Mucosa of rectum (tissue), 2 donors: ENCODE measurements around the gene TELO2.
"Not testable (repeated sequence)": the region's sequence is repeated elsewhere in the genome, so short reads cannot be mapped to it uniquely, and the experiment has no call there.

Source experiments
- H3K27ac ChIP-seq, 2 donors: one replicate each; pipeline ENCODE4 v1.7.0; 2013; ENCODE audit warnings: inconsistent platforms in 2 of 2, low read depth in 2 of 2, low read length in 2 of 2
- H3K27me3 ChIP-seq, 2 donors: one replicate each; pipeline ENCODE4 v1.7.0; 2013; ENCODE audit warnings: low read length in 2 of 2; ENCODE audit not compliant: control insufficient read depth in 2 of 2, insufficient read depth in 2 of 2
- H3K36me3 ChIP-seq, 2 donors: one replicate each; pipeline ENCODE4 v1.7.0; 2013; ENCODE audit warnings: low read length in 2 of 2; ENCODE audit not compliant: control insufficient read depth in 2 of 2, insufficient read depth in 2 of 2
- H3K4me1 ChIP-seq, 2 donors: one replicate each; pipeline ENCODE4 v1.7.0; 2013; ENCODE audit warnings: low read length in 2 of 2, mild to moderate bottlenecking in 1 of 2; ENCODE audit not compliant: control insufficient read depth in 2 of 2, insufficient read depth in 2 of 2
- H3K4me3 ChIP-seq, 2 donors: one replicate each; pipeline ENCODE4 v1.7.0; 2013; ENCODE audit warnings: low read length in 2 of 2
- H3K9ac ChIP-seq, 2 donors: one replicate each; pipeline ENCODE4 v1.7.0; 2013; ENCODE audit warnings: low read length in 2 of 2, low read depth in 1 of 2, mild to moderate bottlenecking in 1 of 2
- H3K9me3 ChIP-seq, 2 donors: one replicate each; pipeline ENCODE4 v1.7.0; 2013; ENCODE audit warnings: low read length in 2 of 2; ENCODE audit not compliant: control insufficient read depth in 2 of 2
- donor health status: healthy.
- donor health status: Normal muscosa, but diverticular disease.

Gene TELO2

GRCh38 chr16:1466054-1466453 is 27.1 kb upstream of the TELO2 start:
- H3K27ac ChIP-seq = no peak overlapping the region
- no peak overlapping the region for H3K9ac ChIP-seq
- H3K36me3 ChIP-seq = peaks cover under 1 to 9% of the 10 kb centered on the region in 2 donors
- H3K4me3 ChIP-seq = no peak overlapping the region
- no peaks in the 10 kb centered on the region for H3K27me3 ChIP-seq
- no peaks in the 10 kb centered on the region for H3K9me3 ChIP-seq
- peaks cover 0 to 2% of the 10 kb centered on the region in 2 donors for H3K4me1 ChIP-seq

- no peaks in the 10 kb centered on the region for H3K27me3 ChIP-seq
- H3K9ac ChIP-seq = no peak overlapping the region
- no peak overlapping the region for H3K4me3 ChIP-seq
- no peak overlapping the region for H3K27ac ChIP-seq
- H3K9me3 ChIP-seq = no peaks in the 10 kb centered on the region
- H3K36me3 ChIP-seq = peaks cover 0 to 4% of the 10 kb centered on the region in 2 donors
- H3K4me1 ChIP-seq = peaks cover 2 to 4% of the 10 kb centered on the region in 2 donors
Observed at GRCh38 chr16:1466968-1467521, 26.1 kb upstream of the TELO2 start.

- no peak overlapping the region for H3K9ac ChIP-seq
- no peak overlapping the region for H3K27ac ChIP-seq
- H3K36me3 ChIP-seq = peaks cover 0 to 3% of the 10 kb centered on the region in 2 donors
- H3K27me3 ChIP-seq = no peaks in the 10 kb centered on the region
- H3K4me3 ChIP-seq = no peak overlapping the region
- no peaks in the 10 kb centered on the region for H3K9me3 ChIP-seq
- peaks cover 3 to 4% of the 10 kb centered on the region in 2 donors for H3K4me1 ChIP-seq
Observed at GRCh38 chr16:1468426-1468810, 24.7 kb upstream of the TELO2 start.

DNA sequence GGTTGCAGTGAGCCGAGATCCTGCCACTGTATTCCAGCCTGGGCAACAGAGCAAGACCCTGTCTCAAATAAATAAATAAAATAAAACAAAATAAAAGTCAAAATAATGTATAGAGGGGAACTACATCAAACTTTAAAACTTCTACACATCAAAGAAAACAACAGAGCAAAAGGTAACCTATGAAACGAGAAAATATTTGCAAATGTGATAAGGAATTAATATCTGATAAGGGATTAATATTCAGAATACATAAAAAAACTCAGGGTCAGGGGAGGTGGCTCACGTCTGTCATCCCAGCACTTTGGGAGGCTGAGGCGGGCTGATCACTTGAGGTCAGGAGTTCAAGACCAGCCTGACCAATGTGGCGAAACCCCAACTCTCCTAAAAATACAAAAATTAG is 24.0 kb upstream of the TELO2 start:
- H3K9ac ChIP-seq, H3K9me3 ChIP-seq, H3K4me3 ChIP-seq, H3K36me3 ChIP-seq, H3K4me1 ChIP-seq, H3K27ac ChIP-seq, H3K27me3 ChIP-seq: not testable (repeated sequence)

GRCh38 chr16:1469693-1470201 is 23.4 kb upstream of the TELO2 start:
- H3K4me1 ChIP-seq = peaks cover 9 to 10% of the 10 kb centered on the region in 2 donors
- H3K27me3 ChIP-seq = no peaks in the 10 kb centered on the region
- no peaks in the 10 kb centered on the region for H3K36me3 ChIP-seq
- H3K27ac ChIP-seq = peak overlapping the region in 1 of 2 donors; percentile 63
- H3K9ac ChIP-seq = no peak overlapping the region
- H3K9me3 ChIP-seq = no peaks in the 10 kb centered on the region
- no peak overlapping the region for H3K4me3 ChIP-seq

GRCh38 chr16:1470481-1471251 is 22.5 kb upstream of the TELO2 start:
- Histone ChIP-seq H3K27ac (peak overlapping the region; percentile 11 to 63), H3K36me3 (no peaks in the 10 kb centered on the region), H3K27me3 (no peaks in the 10 kb centered on the region), H3K9ac (no peak overlapping the region), H3K9me3 (no peaks in the 10 kb centered on the region), H3K4me1 (peaks cover 13 to 14% of the 10 kb centered on the region in 2 donors), H3K4me3 (peak overlapping the region in 1 of 2 donors; percentile 13)

DNA sequence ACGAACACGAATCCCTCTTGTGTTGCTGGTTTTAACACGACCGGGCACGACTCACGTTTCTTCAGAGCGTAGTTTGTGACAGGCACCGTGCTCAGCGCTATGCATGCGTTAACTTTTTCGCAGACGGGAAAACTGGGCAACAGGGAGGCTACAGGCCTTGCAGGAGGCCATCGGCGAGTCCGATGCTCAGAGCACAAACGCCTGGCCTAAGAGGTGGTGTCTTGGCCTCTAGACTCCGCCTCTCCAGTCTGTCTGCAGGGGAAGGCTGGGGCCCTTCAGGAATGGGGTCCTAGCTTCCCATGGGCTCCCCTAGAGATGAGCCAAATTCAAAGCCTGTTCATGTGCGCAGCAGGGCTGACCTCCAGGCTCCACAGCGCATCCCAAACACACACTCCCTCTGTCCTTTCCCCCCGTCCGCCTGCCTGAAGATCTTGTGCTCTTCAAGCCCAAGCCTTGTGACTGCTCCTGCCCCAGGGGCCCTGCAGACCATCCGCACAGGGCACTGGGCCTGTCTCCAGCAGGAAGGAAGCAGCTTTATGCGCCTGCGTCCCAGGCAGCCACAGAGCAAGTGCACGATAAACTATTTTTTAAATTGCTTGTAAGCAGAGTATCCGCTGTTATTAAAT is 21.5 kb upstream of the TELO2 start:
- Histone ChIP-seq H3K27ac (peak overlapping the region in 1 of 2 donors; percentile 63), H3K36me3 (no peaks in the 10 kb centered on the region), H3K9me3 (no peaks in the 10 kb centered on the region), H3K4me1 (peaks cover 15 to 16% of the 10 kb centered on the region in 2 donors), H3K4me3 (no peak overlapping the region), H3K9ac (no peak overlapping the region), H3K27me3 (no peaks in the 10 kb centered on the region)

GRCh38 chr16:1472974-1473373 is 20.2 kb upstream of the TELO2 start:
- H3K36me3 ChIP-seq = no peaks in the 10 kb centered on the region
- no peak overlapping the region for H3K4me3 ChIP-seq
- peak overlapping the region in 1 of 2 donors; percentile 32 for H3K9ac ChIP-seq
- H3K27ac ChIP-seq = no peak overlapping the region
- no peaks in the 10 kb centered on the region for H3K27me3 ChIP-seq
- H3K9me3 ChIP-seq = no peaks in the 10 kb centered on the region
- H3K4me1 ChIP-seq = peaks cover 15 to 16% of the 10 kb centered on the region in 2 donors

- H3K27ac ChIP-seq = peak overlapping the region; percentile 61 to 77
- H3K4me1 ChIP-seq = peaks cover 15 to 16% of the 10 kb centered on the region in 2 donors
Observed at GRCh38 chr16:1474082-1474795, 18.9 kb upstream of the TELO2 start.

More at GRCh38 chr16:1474082-1474795, 18.9 kb upstream of the TELO2 start:
- Histone ChIP-seq H3K9me3 (no peaks in the 10 kb centered on the region), H3K4me3 (peak overlapping the region; percentile 79 to 83), H3K27me3 (no peaks in the 10 kb centered on the region), H3K36me3 (no peaks in the 10 kb centered on the region), H3K9ac (peak overlapping the region; percentile 87 to 89)
